IgD-negative memory B cell (primary cell): Measurements from ENCODE around the gene DERL2. TPM values are rescaled to one million over a fixed set of nuclear protein-coding genes. Genes with fewer than 3 reads are reported as not detected.

Source experiments
- H3K27ac Mint-ChIP-seq, 3 donors: one replicate each; pipeline ENCODE4 v1.8.0; 2020 to 2022; ENCODE audit warnings: mild to moderate bottlenecking in 3 of 3, mixed read lengths in 3 of 3, moderate library complexity in 1 of 3
- H3K27me3 Mint-ChIP-seq: one replicate; pipeline ENCODE4 v1.8.0; 2021; ENCODE audit warnings: mixed read lengths
- H3K36me3 Mint-ChIP-seq: one replicate; pipeline ENCODE4 v1.8.0; 2020; ENCODE audit warnings: mild to moderate bottlenecking, mixed read lengths
- H3K4me1 Mint-ChIP-seq, 3 donors: one replicate each; pipeline ENCODE4 v1.8.0; 2020 to 2022; ENCODE audit warnings: mixed read lengths in 3 of 3, mild to moderate bottlenecking in 1 of 3
- H3K4me3 Mint-ChIP-seq, 4 donors: one replicate each; pipeline ENCODE4 v1.8.0; 2020 to 2022; ENCODE audit warnings: mild to moderate bottlenecking in 4 of 4, mixed read lengths in 4 of 4, moderate library complexity in 3 of 4
- H3K9me3 Mint-ChIP-seq, 3 donors: one replicate each; pipeline ENCODE4 v1.8.0; 2020 to 2021; ENCODE audit warnings: mixed read lengths in 3 of 3, mild to moderate bottlenecking in 1 of 3
- polyA plus RNA-seq: library from polyadenylated mRNA; unstranded; fragments of 300-500 nt; fragmentation: Illumina TruSeq; gene quantifications from one replicate; pipeline ENCODE4 v1.2.3, GENCODE V29; 2021

Gene DERL2
- polyA plus RNA-seq, 1 donor from 2014 or later, result 66.7 TPM

- Mint-ChIP-seq H3K4me3 (peak overlapping the region in 1 of 4 donors; percentile 39), H3K36me3 (peaks cover 8% of the 10 kb centered on the region), H3K4me1 (peaks cover 2 to 9% (median 6%) of the 10 kb centered on the region in 3 donors), H3K27ac (peak overlapping the region in 1 of 3 donors; percentile 2), H3K9me3 (no peaks in the 10 kb centered on the region), H3K27me3 (no peaks in the 10 kb centered on the region)
Observed at GRCh38 chr17:5511401-5512225, 25.6 kb upstream of the DERL2 start.

- Mint-ChIP-seq H3K4me1 (peaks cover 2 to 9% (median 6%) of the 10 kb centered on the region in 3 donors), H3K27ac (peak overlapping the region in 1 of 3 donors; percentile 24), H3K4me3 (no peak overlapping the region), H3K27me3 (no peaks in the 10 kb centered on the region), H3K36me3 (peaks cover 8% of the 10 kb centered on the region), H3K9me3 (no peaks in the 10 kb centered on the region)
Observed at GRCh38 chr17:5510771-5511170, 24.8 kb upstream of the DERL2 start.

GRCh38 chr17:5509482-5509881 is 23.5 kb upstream of the DERL2 start:
- Mint-ChIP-seq H3K27ac (peak overlapping the region in 1 of 3 donors; percentile 44), H3K4me1 (peaks cover 2 to 9% (median 6%) of the 10 kb centered on the region in 3 donors), H3K36me3 (peaks cover 5% of the 10 kb centered on the region), H3K9me3 (no peaks in the 10 kb centered on the region), H3K27me3 (no peaks in the 10 kb centered on the region), H3K4me3 (no peak overlapping the region)

- peaks cover 2 to 8% (median 6%) of the 10 kb centered on the region in 3 donors for H3K4me1 Mint-ChIP-seq
- peaks cover 3% of the 10 kb centered on the region for H3K36me3 Mint-ChIP-seq
- H3K27ac Mint-ChIP-seq, result peak overlapping the region in 2 of 3 donors; percentile 36 to 44
- no peak overlapping the region for H3K4me3 Mint-ChIP-seq
- H3K9me3 Mint-ChIP-seq, result no peaks in the 10 kb centered on the region
- H3K27me3 Mint-ChIP-seq, result no peaks in the 10 kb centered on the region
Observed at GRCh38 chr17:5508810-5509209, 22.8 kb upstream of the DERL2 start.

- Mint-ChIP-seq H3K4me3 (no peak overlapping the region), H3K36me3 (peaks cover 2% of the 10 kb centered on the region), H3K27ac (no peak overlapping the region), H3K27me3 (no peaks in the 10 kb centered on the region), H3K9me3 (no peaks in the 10 kb centered on the region), H3K4me1 (peaks cover 3 to 4% (median 3%) of the 10 kb centered on the region in 3 donors)
Observed at GRCh38 chr17:5506307-5506706, 20.3 kb upstream of the DERL2 start.

GRCh38 chr17:5502552-5502951 is 16.6 kb upstream of the DERL2 start:
- Mint-ChIP-seq H3K36me3 (peaks cover 2% of the 10 kb centered on the region), H3K4me3 (peak overlapping the region in 1 of 4 donors; percentile 2), H3K4me1 (peaks cover 8 to 14% (median 13%) of the 10 kb centered on the region in 3 donors), H3K27me3 (no peaks in the 10 kb centered on the region), H3K9me3 (no peaks in the 10 kb centered on the region), H3K27ac (peak overlapping the region in 1 of 3 donors; percentile 41)

- Mint-ChIP-seq H3K4me3 (peak overlapping the region; percentile 67 to 95 (median 80)), H3K36me3 (peaks cover 2% of the 10 kb centered on the region), H3K9me3 (no peaks in the 10 kb centered on the region), H3K27ac (peak overlapping the region in 2 of 3 donors; percentile 35 to 81), H3K27me3 (peaks cover 2% of the 10 kb centered on the region), H3K4me1 (peaks cover 8 to 14% (median 13%) of the 10 kb centered on the region in 3 donors)
Observed at GRCh38 chr17:5501685-5502084, 15.7 kb upstream of the DERL2 start.

GRCh38 chr17:5500589-5501391 is 14.8 kb upstream of the DERL2 start:
- Mint-ChIP-seq H3K36me3 (peaks cover 2% of the 10 kb centered on the region), H3K4me3 (peak overlapping the region; percentile 75 to 95 (median 88)), H3K27me3 (peaks cover 2% of the 10 kb centered on the region), H3K27ac (peak overlapping the region in 2 of 3 donors; percentile 81 to 92), H3K4me1 (peaks cover 8 to 14% (median 13%) of the 10 kb centered on the region in 3 donors), H3K9me3 (no peaks in the 10 kb centered on the region)

GRCh38 chr17:5500247-5500588 is 14.2 kb upstream of the DERL2 start:
- Mint-ChIP-seq H3K27me3 (peaks cover 2% of the 10 kb centered on the region), H3K27ac (peak overlapping the region; percentile 1 to 92 (median 43)), H3K36me3 (peaks cover 2% of the 10 kb centered on the region), H3K4me3 (peak overlapping the region; percentile 75 to 95 (median 88)), H3K4me1 (peaks cover 8 to 14% (median 13%) of the 10 kb centered on the region in 3 donors), H3K9me3 (no peaks in the 10 kb centered on the region)

- H3K4me3 Mint-ChIP-seq, result peak overlapping the region in 3 of 4 donors; percentile 68 to 90 (median 75)
- H3K36me3 Mint-ChIP-seq, result peaks cover 2% of the 10 kb centered on the region
- H3K4me1 Mint-ChIP-seq, result peaks cover 8 to 14% (median 13%) of the 10 kb centered on the region in 3 donors
- H3K9me3 Mint-ChIP-seq, result no peaks in the 10 kb centered on the region
- peaks cover 2% of the 10 kb centered on the region for H3K27me3 Mint-ChIP-seq
- H3K27ac Mint-ChIP-seq, result peak overlapping the region in 2 of 3 donors; percentile 43 to 67
Observed at GRCh38 chr17:5499476-5500231, 13.7 kb upstream of the DERL2 start.

- Mint-ChIP-seq H3K36me3 (peaks cover 7% of the 10 kb centered on the region), H3K27ac (no peak overlapping the region), H3K27me3 (peaks cover 2% of the 10 kb centered on the region), H3K4me3 (no peak overlapping the region), H3K4me1 (peaks cover 1 to 10% (median 8%) of the 10 kb centered on the region in 3 donors), H3K9me3 (no peaks in the 10 kb centered on the region)
Observed at GRCh38 chr17:5492970-5493369, 7.0 kb upstream of the DERL2 start.

- peaks cover 7% of the 10 kb centered on the region for H3K36me3 Mint-ChIP-seq
Observed at GRCh38 chr17:5488752-5489151, 2.8 kb upstream of the DERL2 start.

GRCh38 chr17:5486206-5487124 is 487 bp upstream of the DERL2 start, which contains the start of gene MIS12:
Gene MIS12, plus strand, starts transcription at chr17:5486566. Its CDS starts 2,297 bp downstream, at chr17:5488863.
- Mint-ChIP-seq H3K9me3 (no peaks in the 10 kb centered on the region), H3K4me3 (peak within 1 kb of the TSS; percentile 93 to 98 (median 96)), H3K27ac (peak within 1 kb of the TSS; percentile 99), H3K36me3 (peaks cover 8% of the 10 kb centered on the region), H3K4me1 (peaks cover 21 to 44% (median 30%) of the 10 kb centered on the region in 3 donors), H3K27me3 (peaks cover 3% of the 10 kb centered on the region)

More at GRCh38 chr17:5488752-5489151, 2.8 kb upstream of the DERL2 start:
- Mint-ChIP-seq H3K4me3 (peak overlapping the region in 1 of 4 donors; percentile 96), H3K4me1 (peaks cover 18 to 31% (median 26%) of the 10 kb centered on the region in 3 donors), H3K27me3 (peaks cover 3% of the 10 kb centered on the region), H3K9me3 (no peaks in the 10 kb centered on the region), H3K27ac (peak overlapping the region in 2 of 3 donors; percentile 36 to 99)
